ENCODE measurements around the gene PCDHA7.
"Not testable (repeated sequence)": the region's sequence is repeated elsewhere in the genome, so short reads cannot be mapped to it uniquely, and the experiment has no call there.

The PCDHA7 gene

DNA sequence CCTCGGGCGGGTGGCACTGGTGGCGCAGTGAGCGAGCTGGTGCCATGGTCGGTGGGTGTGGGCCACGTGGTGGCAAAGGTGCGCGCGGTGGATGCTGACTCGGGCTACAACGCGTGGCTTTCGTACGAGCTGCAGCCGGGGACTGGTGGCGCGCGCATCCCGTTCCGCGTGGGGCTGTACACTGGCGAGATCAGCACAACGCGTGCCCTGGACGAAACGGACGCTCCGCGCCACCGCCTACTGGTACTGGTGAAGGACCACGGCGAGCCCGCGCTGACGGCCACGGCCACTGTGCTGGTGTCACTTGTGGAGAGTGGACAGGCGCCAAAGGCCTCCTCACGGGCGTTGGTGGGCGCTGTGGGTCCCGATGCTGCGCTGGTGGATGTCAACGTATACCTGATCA lies 25.2 kb upstream of the PCDHA7 start:
- H3K4me3 ChIP-seq (ENCODE audit: low read depth, low read length) = no peak overlapping the region
- DNase-seq (ENCODE audit: low read depth) = no peak
- TF ChIP-seq, protein P1, sequence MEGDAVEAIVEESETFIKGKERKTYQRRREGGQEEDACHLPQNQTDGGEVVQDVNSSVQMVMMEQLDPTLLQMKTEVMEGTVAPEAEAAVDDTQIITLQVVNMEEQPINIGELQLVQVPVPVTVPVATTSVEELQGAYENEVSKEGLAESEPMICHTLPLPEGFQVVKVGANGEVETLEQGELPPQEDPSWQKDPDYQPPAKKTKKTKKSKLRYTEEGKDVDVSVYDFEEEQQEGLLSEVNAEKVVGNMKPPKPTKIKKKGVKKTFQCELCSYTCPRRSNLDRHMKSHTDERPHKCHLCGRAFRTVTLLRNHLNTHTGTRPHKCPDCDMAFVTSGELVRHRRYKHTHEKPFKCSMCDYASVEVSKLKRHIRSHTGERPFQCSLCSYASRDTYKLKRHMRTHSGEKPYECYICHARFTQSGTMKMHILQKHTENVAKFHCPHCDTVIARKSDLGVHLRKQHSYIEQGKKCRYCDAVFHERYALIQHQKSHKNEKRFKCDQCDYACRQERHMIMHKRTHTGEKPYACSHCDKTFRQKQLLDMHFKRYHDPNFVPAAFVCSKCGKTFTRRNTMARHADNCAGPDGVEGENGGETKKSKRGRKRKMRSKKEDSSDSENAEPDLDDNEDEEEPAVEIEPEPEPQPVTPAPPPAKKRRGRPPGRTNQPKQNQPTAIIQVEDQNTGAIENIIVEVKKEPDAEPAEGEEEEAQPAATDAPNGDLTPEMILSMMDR (conservative IDR thresholded peaks at IDR 0.05; ENCODE audit: low read depth, low read length) = no peak

DNA sequence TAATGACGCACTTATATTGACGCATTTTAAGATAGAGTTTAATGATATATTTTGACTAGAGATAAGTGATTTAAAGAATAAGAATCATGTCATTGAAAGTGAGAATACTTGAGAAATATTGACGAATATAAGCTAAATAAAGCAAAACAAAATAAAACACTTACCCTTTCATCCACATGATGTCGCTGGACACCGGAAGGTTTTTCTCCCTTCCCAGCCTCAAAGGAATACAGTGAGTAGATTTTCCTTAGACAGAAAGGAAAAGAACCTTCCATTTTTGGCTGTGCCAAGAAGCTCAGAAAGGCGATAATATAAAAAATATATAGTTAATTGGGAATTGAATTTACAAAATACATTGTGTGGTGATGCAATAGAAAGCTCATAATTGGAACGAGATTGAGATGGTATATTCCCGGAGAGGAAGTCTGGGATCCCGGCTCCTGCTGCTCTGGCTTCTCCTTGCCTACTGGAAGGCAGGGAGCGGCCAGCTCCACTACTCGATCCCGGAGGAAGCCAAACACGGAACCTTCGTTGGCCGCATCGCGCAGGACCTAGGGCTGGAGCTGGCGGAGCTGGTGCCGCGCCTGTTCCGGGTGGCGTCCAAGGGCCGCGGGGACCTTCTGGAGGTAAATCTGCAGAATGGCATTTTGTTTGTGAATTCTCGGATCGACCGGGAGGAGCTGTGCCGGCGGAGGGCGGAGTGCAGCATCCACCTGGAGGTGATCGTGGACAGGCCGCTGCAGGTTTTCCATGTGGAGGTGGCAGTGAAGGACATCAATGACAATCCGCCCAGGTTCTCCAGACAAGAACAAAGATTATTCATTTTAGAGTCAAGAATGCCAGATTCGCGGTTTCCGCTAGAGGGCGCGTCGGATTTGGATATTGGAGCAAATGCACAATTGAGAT lies 12.4 kb upstream of the PCDHA7 start, which contains the start of gene PCDHA5:
PCDHA5 (plus strand) TSS at position 239 of the 906 bp plus-strand sequence.
- TF ChIP-seq, protein P1 (conservative IDR thresholded peaks at IDR 0.05; ENCODE audit: low read depth, low read length) = peak; percentile 50
- peak; percentile 7 for DNase-seq (ENCODE audit: low read depth)
- no peak within 1 kb of the TSS for H3K4me3 ChIP-seq (ENCODE audit: low read depth, low read length)

DNA sequence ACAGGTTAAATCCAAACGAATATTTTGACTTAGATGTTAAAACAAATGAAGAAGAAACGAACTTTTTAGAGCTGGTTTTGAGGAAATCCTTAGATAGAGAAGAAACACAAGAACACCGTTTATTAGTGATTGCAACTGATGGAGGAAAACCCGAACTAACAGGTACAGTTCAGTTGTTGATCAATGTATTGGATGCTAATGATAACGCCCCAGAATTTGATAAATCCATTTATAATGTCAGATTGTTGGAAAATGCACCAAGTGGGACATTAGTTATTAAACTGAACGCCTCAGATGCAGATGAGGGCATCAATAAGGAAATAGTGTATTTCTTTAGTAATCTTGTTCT lies 11.8 kb upstream of the PCDHA7 start:
- DNase-seq (ENCODE audit: low read depth) = no peak
- no peak overlapping the region for H3K4me3 ChIP-seq (ENCODE audit: low read depth, low read length)
- TF ChIP-seq, protein P1 (conservative IDR thresholded peaks at IDR 0.05; ENCODE audit: low read depth, low read length) = no peak

DNA sequence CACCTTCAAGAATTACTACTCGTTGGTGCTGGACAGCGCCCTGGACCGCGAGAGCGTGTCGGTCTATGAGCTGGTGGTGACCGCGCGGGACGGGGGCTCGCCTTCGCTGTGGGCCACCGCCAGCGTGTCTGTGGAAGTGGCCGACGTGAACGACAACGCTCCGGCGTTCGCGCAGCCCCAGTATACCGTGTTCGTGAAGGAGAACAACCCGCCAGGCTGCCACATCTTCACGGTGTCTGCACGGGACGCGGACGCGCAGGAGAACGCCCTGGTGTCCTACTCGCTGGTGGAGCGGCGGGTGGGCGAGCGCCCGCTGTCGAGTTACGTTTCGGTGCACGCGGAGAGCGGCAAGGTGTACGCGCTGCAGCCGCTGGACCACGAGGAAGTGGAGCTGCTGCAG lies 11.1 kb upstream of the PCDHA7 start:
- not testable (repeated sequence) for H3K4me3 ChIP-seq (ENCODE audit: low read depth, low read length); DNase-seq (ENCODE audit: low read depth)

DNA sequence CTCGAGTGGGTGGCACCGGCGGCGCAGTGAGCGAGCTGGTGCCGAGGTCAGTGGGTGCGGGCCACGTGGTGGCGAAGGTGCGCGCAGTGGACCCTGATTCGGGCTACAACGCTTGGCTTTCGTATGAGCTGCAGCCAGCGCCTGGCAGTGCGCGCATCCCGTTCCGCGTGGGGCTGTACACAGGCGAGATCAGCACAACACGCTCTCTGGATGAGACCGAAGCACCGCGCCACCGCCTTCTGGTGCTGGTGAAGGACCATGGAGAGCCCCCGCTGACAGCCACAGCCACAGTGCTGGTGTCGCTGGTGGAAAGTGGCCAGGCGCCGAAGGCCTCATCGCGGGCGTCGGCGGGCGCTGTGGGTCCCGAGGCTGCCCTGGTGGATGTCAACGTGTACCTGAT lies 10.6 kb upstream of the PCDHA7 start:
- TF ChIP-seq, protein P1 (conservative IDR thresholded peaks at IDR 0.05; ENCODE audit: low read depth, low read length) = no peak
- H3K4me3 ChIP-seq (ENCODE audit: low read depth, low read length) = no peak overlapping the region
- no peak for DNase-seq (ENCODE audit: low read depth)

DNA sequence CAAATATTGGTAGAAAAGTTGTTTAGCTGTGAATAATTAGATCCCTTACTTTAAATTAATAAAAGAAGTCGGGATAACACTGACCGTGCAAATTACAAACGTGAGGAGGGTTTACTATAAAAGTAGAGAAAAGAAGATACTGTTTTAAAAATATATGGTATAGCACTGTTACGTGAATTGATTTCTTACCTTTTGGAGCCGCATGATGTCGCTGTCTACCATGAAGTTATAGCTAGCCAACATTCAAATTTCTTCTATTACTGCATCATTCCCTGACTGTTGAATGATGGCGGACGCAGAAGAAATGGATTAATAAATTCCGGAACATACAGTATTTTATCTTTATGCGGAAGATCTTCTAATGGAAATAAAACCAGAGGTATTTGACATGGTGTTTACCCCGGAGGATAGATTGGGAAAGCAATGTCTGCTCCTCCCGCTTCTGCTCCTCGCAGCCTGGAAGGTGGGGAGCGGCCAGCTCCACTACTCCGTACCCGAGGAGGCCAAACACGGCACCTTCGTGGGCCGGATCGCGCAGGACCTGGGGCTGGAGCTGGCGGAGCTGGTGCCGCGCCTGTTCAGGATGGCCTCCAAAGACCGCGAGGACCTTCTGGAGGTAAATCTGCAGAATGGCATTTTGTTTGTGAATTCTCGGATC lies 6.2 kb upstream of the PCDHA7 start, which contains the start of gene PCDHA6:
PCDHA6 (plus strand) TSS at position 257 of the 658 bp plus-strand sequence; CDS start at position 389, 132 bp downstream.
- peak; percentile 3 for DNase-seq (ENCODE audit: low read depth)
- H3K4me3 ChIP-seq (ENCODE audit: low read depth, low read length) = no peak within 1 kb of the TSS
- TF ChIP-seq, protein P1 (conservative IDR thresholded peaks at IDR 0.05; ENCODE audit: low read depth, low read length) = no peak

DNA sequence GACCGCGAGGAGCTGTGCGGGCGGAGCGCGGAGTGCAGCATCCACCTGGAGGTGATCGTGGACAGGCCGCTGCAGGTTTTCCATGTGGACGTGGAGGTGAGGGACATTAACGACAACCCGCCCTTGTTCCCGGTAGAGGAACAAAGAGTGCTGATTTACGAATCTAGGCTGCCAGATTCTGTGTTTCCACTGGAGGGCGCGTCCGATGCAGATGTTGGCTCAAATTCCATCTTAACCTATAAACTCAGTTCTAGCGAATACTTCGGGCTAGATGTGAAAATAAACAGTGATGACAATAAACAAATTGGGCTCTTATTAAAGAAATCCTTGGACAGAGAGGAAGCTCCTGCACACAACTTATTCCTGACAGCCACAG lies 5.7 kb upstream of the PCDHA7 start:
- TF ChIP-seq, protein P1 (conservative IDR thresholded peaks at IDR 0.05; ENCODE audit: low read depth, low read length) = no peak

DNA sequence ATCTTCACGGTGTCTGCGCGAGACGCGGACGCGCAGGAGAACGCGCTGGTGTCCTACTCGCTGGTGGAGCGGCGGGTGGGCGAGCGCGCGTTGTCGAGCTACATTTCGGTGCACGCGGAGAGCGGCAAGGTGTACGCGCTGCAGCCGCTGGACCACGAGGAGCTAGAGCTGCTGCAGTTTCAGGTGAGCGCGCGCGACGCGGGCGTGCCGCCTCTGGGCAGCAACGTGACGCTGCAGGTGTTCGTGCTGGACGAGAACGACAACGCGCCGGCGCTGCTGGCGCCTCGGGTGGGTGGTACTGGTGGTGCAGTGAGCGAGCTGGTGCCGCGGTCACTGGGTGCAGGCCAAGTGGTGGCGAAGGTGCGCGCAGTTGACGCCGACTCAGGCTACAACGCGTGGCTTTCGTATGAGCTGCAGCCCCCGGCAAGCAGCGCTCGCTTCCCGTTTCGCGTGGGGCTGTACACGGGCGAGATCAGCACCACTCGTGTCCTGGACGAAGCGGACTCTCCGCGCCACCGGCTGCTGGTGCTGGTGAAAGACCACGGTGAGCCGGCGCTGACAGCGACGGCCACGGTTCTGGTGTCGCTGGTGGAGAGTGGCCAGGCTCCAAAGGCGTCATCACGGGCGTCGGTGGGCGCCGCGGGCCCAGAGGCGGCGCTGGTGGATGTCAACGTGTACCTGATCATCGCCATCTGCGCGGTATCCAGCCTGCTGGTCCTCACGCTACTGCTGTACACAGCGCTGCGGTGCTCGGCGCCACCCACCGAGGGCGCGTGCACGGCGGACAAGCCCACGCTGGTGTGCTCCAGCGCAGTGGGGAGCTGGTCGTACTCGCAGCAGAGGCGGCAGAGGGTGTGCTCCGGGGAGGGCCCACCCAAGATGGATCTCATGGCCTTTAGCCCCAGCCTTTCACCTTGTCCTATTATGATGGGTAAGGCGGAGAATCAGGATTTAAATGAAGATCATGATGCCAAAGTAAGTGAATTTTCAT lies 4.3 kb upstream of the PCDHA7 start:
- not testable (repeated sequence) for H3K4me3 ChIP-seq (ENCODE audit: low read depth, low read length); DNase-seq (ENCODE audit: low read depth)

More for the DNA sequence above, 5.7 kb upstream of the PCDHA7 start:
- no peak overlapping the region for H3K4me3 ChIP-seq (ENCODE audit: low read depth, low read length)
- no peak for DNase-seq (ENCODE audit: low read depth)

DNA sequence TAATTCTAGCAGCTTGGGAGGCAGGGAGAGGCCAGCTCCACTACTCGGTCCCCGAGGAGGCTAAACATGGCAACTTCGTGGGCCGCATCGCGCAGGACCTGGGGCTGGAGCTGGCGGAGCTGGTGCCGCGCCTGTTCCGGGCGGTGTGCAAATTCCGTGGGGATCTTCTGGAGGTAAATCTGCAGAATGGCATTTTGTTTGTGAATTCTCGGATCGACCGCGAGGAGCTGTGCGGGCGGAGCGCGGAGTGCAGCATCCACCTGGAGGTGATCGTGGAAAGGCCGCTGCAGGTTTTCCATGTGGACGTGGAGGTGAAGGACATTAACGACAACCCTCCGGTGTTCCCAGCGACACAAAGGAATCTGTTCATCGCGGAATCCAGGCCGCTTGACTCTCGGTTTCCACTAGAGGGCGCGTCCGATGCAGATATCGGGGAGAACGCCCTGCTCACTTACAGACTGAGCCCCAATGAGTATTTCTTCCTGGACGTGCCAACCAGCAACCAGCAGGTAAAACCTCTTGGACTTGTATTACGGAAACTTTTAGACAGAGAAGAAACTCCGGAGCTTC lies 455 bp downstream of the PCDHA7 start:
- not testable (repeated sequence) for H3K4me3 ChIP-seq (ENCODE audit: low read depth, low read length); DNase-seq (ENCODE audit: low read depth)
